HepG2 (cell line): ENCODE measurements around the gene AJUBA. TPM values are rescaled to one million over a fixed set of nuclear protein-coding genes. Genes with fewer than 3 reads are reported as not detected.

Experiments used
- ARHGAP35 ChIP-seq: sonication (generic); formaldehyde crosslinking; IDR thresholded peaks from 2 replicates; pipeline ENCODE4 v1.9.0; 2022; ENCODE audit warnings: mild to moderate bottlenecking, inconsistent platforms, moderate library complexity, missing genetic modification reagents, borderline replicate concordance
- KAT2B ChIP-seq: fragments of 150-350 bp; IDR thresholded peaks from 2 replicates; pipeline ENCODE4 v1.6.1; 2014; ENCODE audit warnings: low read depth, low read length, borderline replicate concordance
- NFKBIZ ChIP-seq: IDR thresholded peaks from 2 replicates; pipeline ENCODE4 v1.6.1; 2018; ENCODE audit warnings: missing genetic modification reagents, missing compliant biosample characterization
- NKX3-1 ChIP-seq: sonication (generic); formaldehyde crosslinking; IDR thresholded peaks from 2 replicates; pipeline ENCODE4 v1.5.0; 2020; ENCODE audit warnings: missing genetic modification reagents
- PAWR ChIP-seq: sonication (generic); formaldehyde crosslinking; IDR thresholded peaks from 2 replicates; pipeline ENCODE4 v1.4.0; 2020; ENCODE audit warnings: missing genetic modification reagents, mild to moderate bottlenecking, borderline replicate concordance
- RELA ChIP-seq: sonication (generic); formaldehyde crosslinking; IDR thresholded peaks from 2 replicates; pipeline ENCODE4 v1.4.0; 2020; ENCODE audit warnings: missing genetic modification reagents
- SP140L ChIP-seq: sonication (generic); formaldehyde crosslinking; IDR thresholded peaks from 2 replicates; pipeline ENCODE4 v1.4.0; 2020; ENCODE audit warnings: missing genetic modification reagents, borderline replicate concordance
- SRF ChIP-seq: IDR thresholded peaks from 2 replicates; pipeline ENCODE4 v1.6.1; 2011; ENCODE audit warnings: mild to moderate bottlenecking, low read depth, low read length, moderate library complexity
- ZBTB42 ChIP-seq: sonication (generic); formaldehyde crosslinking; IDR thresholded peaks from 2 replicates; pipeline ENCODE4 v1.5.0; 2020; ENCODE audit warnings: mild to moderate bottlenecking, missing genetic modification reagents
- ZFP1 ChIP-seq: IDR thresholded peaks from 2 replicates; pipeline ENCODE4 v1.6.1; 2016
- ZNF484 ChIP-seq: sonication (generic); formaldehyde crosslinking; IDR thresholded peaks from 2 replicates; pipeline ENCODE4 v1.5.1; 2020; ENCODE audit warnings: mild to moderate bottlenecking, low read depth, missing genetic modification reagents, borderline replicate concordance
- ZNF678 ChIP-seq: sonication (generic); formaldehyde crosslinking; IDR thresholded peaks from 2 replicates; pipeline ENCODE4 v1.4.0; 2020; ENCODE audit warnings: mild to moderate bottlenecking, missing genetic modification reagents
- ZNF766 ChIP-seq: sonication (generic); formaldehyde crosslinking; IDR thresholded peaks from 2 replicates; pipeline ENCODE4 v1.5.0; 2020; ENCODE audit warnings: missing genetic modification reagents, borderline replicate concordance
- polyA plus RNA-seq, 8 experiments: library from polyadenylated mRNA; depleted of rRNA in 3 of 8; stranded (reverse) in 7 of 8; unstranded in 1 of 8; fragments of >200 nt; fragmentation: Illumina TruSeq in 4 of 8; extraction: Trizol in 4 of 8; gene quantifications; 2 replicates each; pipeline versions ENCODE4 v1.2.1 to v1.2.3, GENCODE V29; 2011 to 2016; ENCODE audit warnings: low read depth in 4 of 8, missing spikeins in 1 of 8, mixed read lengths in 1 of 8; ENCODE audit not compliant: insufficient read depth in 1 of 8
- total RNA-seq, 5 experiments: library from RNA; depleted of rRNA; stranded (reverse); fragments of >200 nt; fragmentation: Illumina TruSeq; extraction: Trizol; gene quantifications; 2 replicates each; pipeline ENCODE4 v1.2.3, GENCODE V29; 2016; ENCODE audit warnings: low read depth in 1 of 5
- TF ChIP-seq, protein P1 (sequence below): sonication (generic); formaldehyde crosslinking; IDR thresholded peaks from 2 replicates; pipeline ENCODE4 v1.4.0; 2020; ENCODE audit warnings: mild to moderate bottlenecking, missing genetic modification reagents
- TF ChIP-seq, protein P2 (sequence below): sonication (generic); formaldehyde crosslinking; conservative IDR thresholded peaks from 2 replicates; pipeline ENCODE4 v1.4.0; 2020; ENCODE audit warnings: mild to moderate bottlenecking, missing genetic modification reagents, moderate library complexity
- TF ChIP-seq, protein P3 (sequence below): sonication (generic); formaldehyde crosslinking; IDR thresholded peaks from 2 replicates; pipeline ENCODE4 v1.5.1; 2020; ENCODE audit warnings: mild to moderate bottlenecking, missing genetic modification reagents, moderate library complexity
- TF ChIP-seq, protein P4 (sequence below): fragments of 450-650 bp; IDR thresholded peaks from 2 replicates; pipeline ENCODE4 v1.6.1; 2016
- TF ChIP-seq, protein P5 (sequence below): sonication (generic); formaldehyde crosslinking; IDR thresholded peaks from 2 replicates; pipeline ENCODE4 v1.5.0; 2020; ENCODE audit warnings: missing genetic modification reagents
- TF ChIP-seq, protein P6 (sequence below): sonication (generic); formaldehyde crosslinking; IDR thresholded peaks from 2 replicates; pipeline ENCODE4 v1.4.0; 2020; ENCODE audit warnings: missing genetic modification reagents

The AJUBA gene
- total and polyA plus RNA-seq, 2 of the 13 experiments (the other 11 are each of a cell fraction or from before 2014, with no cell fraction given), result 157 to 241 TPM

DNA sequence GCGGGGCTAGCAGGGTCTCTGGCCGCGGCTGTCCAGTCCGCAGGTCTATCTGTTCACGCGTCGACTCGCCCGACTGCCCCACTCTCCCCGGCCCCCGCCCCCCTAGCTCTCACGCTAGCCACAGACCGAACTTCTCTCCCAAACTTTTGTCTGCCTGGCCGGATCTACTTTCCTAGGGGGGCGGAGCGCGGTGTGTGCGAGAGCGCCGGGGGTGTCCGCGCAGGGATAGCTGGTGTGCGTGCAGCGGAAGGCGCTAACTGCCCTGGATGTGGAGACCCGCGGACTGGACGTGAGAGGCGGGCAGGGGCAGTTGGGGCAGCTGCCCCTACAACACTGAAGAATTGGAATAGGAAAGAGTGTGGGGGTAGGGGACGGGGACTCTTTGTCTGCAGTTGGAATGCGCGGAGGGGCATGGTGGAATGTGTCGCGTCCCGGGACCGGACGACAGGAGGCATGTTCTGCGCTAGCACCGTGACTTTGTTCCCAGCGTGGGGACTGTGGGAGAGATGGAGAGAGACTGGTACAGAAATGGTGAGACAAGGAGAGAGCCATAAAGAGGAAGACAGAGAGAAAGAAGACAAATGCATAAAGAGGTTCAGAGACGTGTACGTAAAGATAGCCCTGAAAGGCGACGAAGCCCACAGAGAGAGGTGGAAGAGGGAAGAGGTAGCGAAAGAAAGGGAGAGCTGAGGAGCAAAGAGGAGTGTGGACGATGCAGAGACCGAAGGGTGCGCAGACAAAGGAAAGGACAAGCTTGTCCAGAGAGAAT lies at the start of gene AJUBA (continued):
- TF ChIP-seq ZFP1 (CRISPR knock-in tag), result peak; percentile 95
- TF ChIP-seq KAT2B, result no peak
- no peak for TF ChIP-seq ZNF678 (CRISPR knock-in tag)
- TF ChIP-seq, protein P1, sequence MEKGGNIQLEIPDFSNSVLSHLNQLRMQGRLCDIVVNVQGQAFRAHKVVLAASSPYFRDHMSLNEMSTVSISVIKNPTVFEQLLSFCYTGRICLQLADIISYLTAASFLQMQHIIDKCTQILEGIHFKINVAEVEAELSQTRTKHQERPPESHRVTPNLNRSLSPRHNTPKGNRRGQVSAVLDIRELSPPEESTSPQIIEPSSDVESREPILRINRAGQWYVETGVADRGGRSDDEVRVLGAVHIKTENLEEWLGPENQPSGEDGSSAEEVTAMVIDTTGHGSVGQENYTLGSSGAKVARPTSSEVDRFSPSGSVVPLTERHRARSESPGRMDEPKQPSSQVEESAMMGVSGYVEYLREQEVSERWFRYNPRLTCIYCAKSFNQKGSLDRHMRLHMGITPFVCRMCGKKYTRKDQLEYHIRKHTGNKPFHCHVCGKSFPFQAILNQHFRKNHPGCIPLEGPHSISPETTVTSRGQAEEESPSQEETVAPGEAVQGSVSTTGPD (CRISPR knock-in tag), result no peak
- TF ChIP-seq ZBTB42, result peak; percentile 86; the same call in 1 of the 2 replicates
- TF ChIP-seq, protein P2, sequence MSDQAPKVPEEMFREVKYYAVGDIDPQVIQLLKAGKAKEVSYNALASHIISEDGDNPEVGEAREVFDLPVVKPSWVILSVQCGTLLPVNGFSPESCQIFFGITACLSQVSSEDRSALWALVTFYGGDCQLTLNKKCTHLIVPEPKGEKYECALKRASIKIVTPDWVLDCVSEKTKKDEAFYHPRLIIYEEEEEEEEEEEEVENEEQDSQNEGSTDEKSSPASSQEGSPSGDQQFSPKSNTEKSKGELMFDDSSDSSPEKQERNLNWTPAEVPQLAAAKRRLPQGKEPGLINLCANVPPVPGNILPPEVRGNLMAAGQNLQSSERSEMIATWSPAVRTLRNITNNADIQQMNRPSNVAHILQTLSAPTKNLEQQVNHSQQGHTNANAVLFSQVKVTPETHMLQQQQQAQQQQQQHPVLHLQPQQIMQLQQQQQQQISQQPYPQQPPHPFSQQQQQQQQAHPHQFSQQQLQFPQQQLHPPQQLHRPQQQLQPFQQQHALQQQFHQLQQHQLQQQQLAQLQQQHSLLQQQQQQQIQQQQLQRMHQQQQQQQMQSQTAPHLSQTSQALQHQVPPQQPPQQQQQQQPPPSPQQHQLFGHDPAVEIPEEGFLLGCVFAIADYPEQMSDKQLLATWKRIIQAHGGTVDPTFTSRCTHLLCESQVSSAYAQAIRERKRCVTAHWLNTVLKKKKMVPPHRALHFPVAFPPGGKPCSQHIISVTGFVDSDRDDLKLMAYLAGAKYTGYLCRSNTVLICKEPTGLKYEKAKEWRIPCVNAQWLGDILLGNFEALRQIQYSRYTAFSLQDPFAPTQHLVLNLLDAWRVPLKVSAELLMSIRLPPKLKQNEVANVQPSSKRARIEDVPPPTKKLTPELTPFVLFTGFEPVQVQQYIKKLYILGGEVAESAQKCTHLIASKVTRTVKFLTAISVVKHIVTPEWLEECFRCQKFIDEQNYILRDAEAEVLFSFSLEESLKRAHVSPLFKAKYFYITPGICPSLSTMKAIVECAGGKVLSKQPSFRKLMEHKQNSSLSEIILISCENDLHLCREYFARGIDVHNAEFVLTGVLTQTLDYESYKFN (CRISPR knock-in tag), result peak; percentile 81
- TF ChIP-seq PAWR (CRISPR knock-in tag), result no peak
- peak; percentile 96 for TF ChIP-seq NFKBIZ (CRISPR knock-in tag)
- TF ChIP-seq ARHGAP35 (CRISPR knock-in tag), result peak; percentile 89
- TF ChIP-seq, protein P3, sequence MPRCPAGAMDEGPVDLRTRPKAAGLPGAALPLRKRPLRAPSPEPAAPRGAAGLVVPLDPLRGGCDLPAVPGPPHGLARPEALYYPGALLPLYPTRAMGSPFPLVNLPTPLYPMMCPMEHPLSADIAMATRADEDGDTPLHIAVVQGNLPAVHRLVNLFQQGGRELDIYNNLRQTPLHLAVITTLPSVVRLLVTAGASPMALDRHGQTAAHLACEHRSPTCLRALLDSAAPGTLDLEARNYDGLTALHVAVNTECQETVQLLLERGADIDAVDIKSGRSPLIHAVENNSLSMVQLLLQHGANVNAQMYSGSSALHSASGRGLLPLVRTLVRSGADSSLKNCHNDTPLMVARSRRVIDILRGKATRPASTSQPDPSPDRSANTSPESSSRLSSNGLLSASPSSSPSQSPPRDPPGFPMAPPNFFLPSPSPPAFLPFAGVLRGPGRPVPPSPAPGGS, result peak; percentile 93
- TF ChIP-seq, protein P4, sequence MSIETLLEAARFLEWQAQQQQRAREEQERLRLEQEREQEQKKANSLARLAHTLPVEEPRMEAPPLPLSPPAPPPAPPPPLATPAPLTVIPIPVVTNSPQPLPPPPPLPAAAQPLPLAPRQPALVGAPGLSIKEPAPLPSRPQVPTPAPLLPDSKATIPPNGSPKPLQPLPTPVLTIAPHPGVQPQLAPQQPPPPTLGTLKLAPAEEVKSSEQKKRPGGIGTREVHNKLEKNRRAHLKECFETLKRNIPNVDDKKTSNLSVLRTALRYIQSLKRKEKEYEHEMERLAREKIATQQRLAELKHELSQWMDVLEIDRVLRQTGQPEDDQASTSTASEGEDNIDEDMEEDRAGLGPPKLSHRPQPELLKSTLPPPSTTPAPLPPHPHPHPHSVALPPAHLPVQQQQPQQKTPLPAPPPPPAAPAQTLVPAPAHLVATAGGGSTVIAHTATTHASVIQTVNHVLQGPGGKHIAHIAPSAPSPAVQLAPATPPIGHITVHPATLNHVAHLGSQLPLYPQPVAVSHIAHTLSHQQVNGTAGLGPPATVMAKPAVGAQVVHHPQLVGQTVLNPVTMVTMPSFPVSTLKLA, result peak; percentile 80; the same call in 1 of the 2 replicates
- TF ChIP-seq SRF, result peak; percentile 67
- no peak for TF ChIP-seq RELA (CRISPR knock-in tag)
- no peak for TF ChIP-seq ZNF766
- TF ChIP-seq, protein P5, sequence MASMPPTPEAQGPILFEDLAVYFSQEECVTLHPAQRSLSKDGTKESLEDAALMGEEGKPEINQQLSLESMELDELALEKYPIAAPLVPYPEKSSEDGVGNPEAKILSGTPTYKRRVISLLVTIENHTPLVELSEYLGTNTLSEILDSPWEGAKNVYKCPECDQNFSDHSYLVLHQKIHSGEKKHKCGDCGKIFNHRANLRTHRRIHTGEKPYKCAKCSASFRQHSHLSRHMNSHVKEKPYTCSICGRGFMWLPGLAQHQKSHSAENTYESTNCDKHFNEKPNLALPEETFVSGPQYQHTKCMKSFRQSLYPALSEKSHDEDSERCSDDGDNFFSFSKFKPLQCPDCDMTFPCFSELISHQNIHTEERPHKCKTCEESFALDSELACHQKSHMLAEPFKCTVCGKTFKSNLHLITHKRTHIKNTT, result no peak
- TF ChIP-seq ZNF484, result no peak; the same call in 1 of the 2 replicates
- TF ChIP-seq, protein P6, sequence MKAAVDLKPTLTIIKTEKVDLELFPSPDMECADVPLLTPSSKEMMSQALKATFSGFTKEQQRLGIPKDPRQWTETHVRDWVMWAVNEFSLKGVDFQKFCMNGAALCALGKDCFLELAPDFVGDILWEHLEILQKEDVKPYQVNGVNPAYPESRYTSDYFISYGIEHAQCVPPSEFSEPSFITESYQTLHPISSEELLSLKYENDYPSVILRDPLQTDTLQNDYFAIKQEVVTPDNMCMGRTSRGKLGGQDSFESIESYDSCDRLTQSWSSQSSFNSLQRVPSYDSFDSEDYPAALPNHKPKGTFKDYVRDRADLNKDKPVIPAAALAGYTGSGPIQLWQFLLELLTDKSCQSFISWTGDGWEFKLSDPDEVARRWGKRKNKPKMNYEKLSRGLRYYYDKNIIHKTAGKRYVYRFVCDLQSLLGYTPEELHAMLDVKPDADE, result no peak
- no peak; the same call in 1 of the 2 replicates for TF ChIP-seq SP140L
- TF ChIP-seq NKX3-1 (CRISPR knock-in tag), result no peak
